Bronchial epithelial cell (primary cell): ENCODE data around the gene CETP. TPM values are rescaled to one million over a fixed set of nuclear protein-coding genes. Genes with fewer than 3 reads are reported as not detected.

Source experiments
- DNase-seq: peaks from one replicate; pipeline ENCODE4 v3.0.0-alpha.2; 2010; ENCODE audit warnings: low read depth
- FAIRE-seq: peaks from 2 replicates; lab custom pipeline; 2011; peaks lifted over from hg19 to GRCh38; lab: Jason Lieb, UNC
- H3K27me3 ChIP-seq: 2 replicates; pipeline ENCODE4 v1.5.1; 2011; ENCODE audit warnings: low read length; ENCODE audit not compliant: control insufficient read depth, insufficient read depth
- H3K36me3 ChIP-seq: 2 replicates; pipeline ENCODE4 v1.5.1; 2011; ENCODE audit warnings: low read length; ENCODE audit not compliant: control insufficient read depth, insufficient read depth
- H3K4me3 ChIP-seq: 2 replicates; pipeline ENCODE4 v1.5.1; 2011; ENCODE audit warnings: mild to moderate bottlenecking, low read depth, low read length, control low read depth
- CTCF ChIP-seq: IDR thresholded peaks from 2 replicates; pipeline ENCODE4 v1.5.1; 2011; ENCODE audit warnings: mild to moderate bottlenecking, moderate library complexity, low read length, control low read depth, inconsistent platforms; ENCODE audit not compliant: insufficient read depth, severe bottlenecking
- total RNA-seq: library from RNA; depleted of rRNA; stranded (reverse); fragments of >200 nt; gene quantifications from 2 replicates; pipeline ENCODE4 v1.2.1, GENCODE V29; 2014

Gene CETP
- total RNA-seq, 1 donor from 2014 or later: not detected

- Histone ChIP-seq H3K27me3 (no peaks in the 10 kb centered on the region), H3K36me3 (no peaks in the 10 kb centered on the region), H3K4me3 (no peak overlapping the region)
- no peak for DNase-seq
- TF ChIP-seq CTCF: no peak
- no peak for FAIRE-seq
Observed at GRCh38 chr16:56993204-56993603, 31.5 kb downstream of the CETP start.

GRCh38 chr16:56994311-56994710 lies 32.6 kb downstream of the CETP start:
- DNase-seq (no peak), FAIRE-seq (no peak)
- no peak for TF ChIP-seq CTCF
- no peak overlapping the region for H3K4me3 ChIP-seq
- no peaks in the 10 kb centered on the region for H3K27me3 ChIP-seq
- no peaks in the 10 kb centered on the region for H3K36me3 ChIP-seq

GRCh38 chr16:56995136-56995805 lies 33.5 kb downstream of the CETP start:
- H3K4me3 ChIP-seq: no peak overlapping the region
- no peak for FAIRE-seq
- no peaks in the 10 kb centered on the region for H3K36me3 ChIP-seq
- H3K27me3 ChIP-seq: no peaks in the 10 kb centered on the region
- no peak for DNase-seq
- TF ChIP-seq CTCF: no peak

- TF ChIP-seq CTCF: no peak
- no peak overlapping the region for H3K4me3 ChIP-seq
- no peak for FAIRE-seq
- no peaks in the 10 kb centered on the region for H3K36me3 ChIP-seq
- DNase-seq: no peak
- H3K27me3 ChIP-seq: no peaks in the 10 kb centered on the region
Observed at GRCh38 chr16:56997264-56997663, 35.5 kb downstream of the CETP start.

GRCh38 chr16:56997931-56998330 lies 36.2 kb downstream of the CETP start:
- TF ChIP-seq CTCF: no peak
- H3K27me3 ChIP-seq: no peaks in the 10 kb centered on the region
- FAIRE-seq (no peak), DNase-seq (no peak)
- no peak overlapping the region for H3K4me3 ChIP-seq
- H3K36me3 ChIP-seq: no peaks in the 10 kb centered on the region

GRCh38 chr16:56998352-56998751 lies 36.6 kb downstream of the CETP start:
- no peak for TF ChIP-seq CTCF
- FAIRE-seq (no peak), DNase-seq (no peak)
- H3K27me3 ChIP-seq: no peaks in the 10 kb centered on the region
- H3K36me3 ChIP-seq: no peaks in the 10 kb centered on the region
- H3K4me3 ChIP-seq: no peak overlapping the region
